Endometrial microvascular endothelial cells (primary cell): ENCODE measurements around the gene NOTCH4. TPM values are rescaled to one million over a fixed set of nuclear protein-coding genes. Genes with fewer than 3 reads are reported as not detected.

Experiments used
- in situ Hi-C: cut with HindIII; loops from 2 replicates; pipeline ENCODE4 v1.10.0; 2017; ENCODE audit warnings: low sequenced_read_pairs, low pct_unique_long_range_greater_than_20kb; ENCODE audit errors: inconsistent ontology term
- total RNA-seq: library from RNA; depleted of rRNA; stranded (reverse); fragments of >200 nt; gene quantifications from one replicate; pipeline ENCODE4 v1.2.3, GENCODE V29; 2015; ENCODE audit errors: inconsistent ontology term

The NOTCH4 gene
- total RNA-seq, 1 donor from 2014 or later: 101 TPM

GRCh38 chr6:32173051-32173727 is 50.7 kb downstream of the NOTCH4 start:
- in situ Hi-C loops: no loop called here

DNA sequence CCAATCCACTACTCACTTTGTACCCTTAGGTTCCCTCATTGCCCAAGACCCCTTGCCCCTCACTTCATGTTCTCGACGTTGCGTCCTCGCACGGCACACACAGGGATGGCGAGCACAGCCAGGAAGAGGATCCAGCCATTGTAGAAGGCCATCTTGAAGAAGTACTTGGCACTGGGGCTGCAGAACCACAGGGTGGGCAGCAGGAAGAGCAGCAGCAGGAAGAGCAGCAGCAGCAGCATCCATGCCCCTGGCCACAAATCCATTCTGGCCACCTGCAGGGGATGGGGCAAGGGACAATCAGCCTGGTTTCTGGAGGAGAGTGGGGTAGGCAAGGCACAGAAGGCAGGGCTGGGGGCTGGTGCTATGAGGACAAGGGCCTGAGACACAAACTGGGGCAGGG is 52.6 kb downstream of the NOTCH4 start:
- in situ Hi-C loops: no loop called here

GRCh38 chr6:32170294-32170693 is 53.6 kb downstream of the NOTCH4 start:
- in situ Hi-C loops: no loop called here

GRCh38 chr6:32168807-32169591 is 54.9 kb downstream of the NOTCH4 start:
- in situ Hi-C loops: no loop called here

DNA sequence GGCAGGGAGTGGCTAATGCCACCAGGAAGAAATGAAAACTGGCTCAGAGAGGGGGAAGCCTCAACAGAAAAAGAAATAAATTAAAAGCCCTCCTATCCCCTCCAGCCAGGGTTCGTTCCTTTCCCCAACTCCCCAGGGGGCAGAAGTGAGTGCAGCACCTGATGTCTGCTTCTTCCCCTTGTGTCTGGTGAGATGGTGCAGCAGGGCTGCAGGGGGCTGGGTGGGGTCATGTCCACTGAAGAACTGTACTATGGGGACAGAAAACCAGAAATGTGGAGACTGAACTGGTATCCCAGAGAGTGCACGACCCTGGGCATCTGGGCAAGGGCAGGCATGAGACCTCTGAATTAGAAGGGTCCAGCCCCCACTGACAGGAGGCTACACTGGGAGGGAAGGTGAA is 55.5 kb downstream of the NOTCH4 start:
- in situ Hi-C loops: no loop called here

DNA sequence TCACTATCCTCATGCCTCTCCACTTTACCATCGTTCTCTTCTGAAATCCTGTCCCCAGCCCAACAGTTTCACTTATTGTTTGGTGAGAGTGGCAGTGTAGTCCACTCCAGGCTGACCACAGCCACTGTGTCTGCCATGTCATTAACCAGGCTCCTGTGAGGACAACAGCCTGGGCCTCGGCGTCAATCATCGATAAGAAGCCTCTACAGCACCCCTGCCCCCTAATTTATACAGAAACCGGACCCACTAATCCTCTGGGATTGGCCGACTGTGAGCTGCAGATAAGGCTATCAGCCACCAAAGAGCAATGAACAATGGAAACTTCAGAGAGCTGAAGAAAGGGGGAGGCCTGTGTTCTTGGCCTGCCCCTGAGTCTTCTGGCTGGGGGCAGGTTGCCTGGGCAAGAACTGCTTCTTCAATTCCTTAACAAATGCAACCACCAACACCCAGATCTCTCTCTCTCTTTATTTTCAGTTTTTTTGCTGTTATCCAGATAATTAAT is 56.1 kb downstream of the NOTCH4 start:
- in situ Hi-C loops: no loop called here

- in situ Hi-C loops: no loop called here
Measured at GRCh38 chr6:32167154-32167760, 56.6 kb downstream of the NOTCH4 start.

DNA sequence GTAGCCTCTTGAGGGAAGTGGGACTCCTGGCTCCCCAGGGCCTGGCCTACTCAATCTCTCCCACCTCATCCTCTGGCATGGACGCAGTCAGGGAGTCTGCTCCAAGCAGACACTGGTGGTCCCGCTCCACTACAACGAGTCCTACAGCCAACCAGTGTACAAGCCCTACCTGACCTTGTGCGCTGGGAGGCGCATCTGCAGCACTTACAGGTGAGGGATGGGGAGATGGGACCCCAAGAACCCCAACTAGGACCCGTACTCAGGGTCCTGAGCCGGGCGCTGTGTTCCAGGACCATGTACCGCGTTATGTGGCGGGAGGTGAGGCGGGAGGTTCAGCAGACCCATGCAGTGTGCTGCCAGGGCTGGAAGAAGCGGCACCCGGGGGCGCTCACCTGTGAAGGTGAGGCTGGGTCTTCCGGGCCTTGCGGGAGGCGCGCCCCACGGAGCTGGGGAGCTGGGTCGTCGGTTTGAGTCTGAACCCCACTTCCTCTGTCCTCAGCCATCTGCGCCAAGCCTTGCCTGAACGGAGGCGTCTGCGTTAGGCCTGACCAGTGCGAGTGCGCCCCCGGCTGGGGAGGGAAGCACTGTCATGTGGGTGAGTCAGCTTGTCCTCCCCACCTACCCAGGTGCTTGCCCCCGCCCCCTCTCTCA is 57.3 kb downstream of the NOTCH4 start:
- in situ Hi-C loops: no loop called here

- in situ Hi-C loops: no loop called here
Measured at GRCh38 chr6:32164295-32164694, 59.6 kb downstream of the NOTCH4 start, which contains the start of gene EGFL8. EGFL8 (plus strand) TSS chr6:32164595; CDS start chr6:32166166, 1,571 bp downstream.

DNA sequence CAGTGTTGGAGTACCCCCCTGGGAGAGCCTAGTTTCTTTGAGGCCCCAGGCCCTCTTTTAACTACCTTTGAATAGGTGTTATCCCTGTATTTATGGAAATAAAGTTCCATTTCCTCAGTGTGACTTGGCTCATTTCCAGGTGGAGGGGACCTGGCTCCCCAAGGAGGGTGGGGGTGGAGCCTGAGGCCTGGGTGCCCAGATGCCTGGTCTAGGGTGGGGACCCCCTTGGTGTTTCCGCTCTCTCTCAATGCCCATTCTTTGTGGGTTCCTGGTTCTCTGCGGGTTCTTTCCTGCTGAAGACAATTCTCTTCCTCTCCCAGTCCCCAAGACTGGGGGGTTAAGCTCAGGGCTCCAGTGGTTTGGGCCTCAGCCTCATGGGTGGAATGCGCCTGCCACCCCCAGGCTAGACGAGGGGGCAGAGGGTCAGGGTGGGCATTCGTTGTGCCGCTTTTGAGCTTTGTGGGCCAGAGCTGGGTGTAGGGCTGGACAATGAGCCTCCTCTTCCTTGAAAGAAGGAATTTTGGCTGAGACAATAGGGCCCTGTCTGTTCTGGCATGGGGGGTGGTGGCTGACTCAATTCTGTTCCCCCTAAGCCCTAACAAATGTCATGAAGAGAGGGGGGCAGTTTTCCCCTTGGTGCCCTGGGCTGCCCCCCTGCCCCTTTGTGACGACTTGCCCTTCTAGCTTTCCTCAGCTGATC is 60.2 kb downstream of the NOTCH4 start:
- in situ Hi-C loops: no loop called here

- in situ Hi-C loops: no loop called here
Measured at GRCh38 chr6:32158052-32158451, 65.8 kb downstream of the NOTCH4 start.

GRCh38 chr6:32156891-32157290 is 67.0 kb downstream of the NOTCH4 start:
- in situ Hi-C loops: no loop called here

DNA sequence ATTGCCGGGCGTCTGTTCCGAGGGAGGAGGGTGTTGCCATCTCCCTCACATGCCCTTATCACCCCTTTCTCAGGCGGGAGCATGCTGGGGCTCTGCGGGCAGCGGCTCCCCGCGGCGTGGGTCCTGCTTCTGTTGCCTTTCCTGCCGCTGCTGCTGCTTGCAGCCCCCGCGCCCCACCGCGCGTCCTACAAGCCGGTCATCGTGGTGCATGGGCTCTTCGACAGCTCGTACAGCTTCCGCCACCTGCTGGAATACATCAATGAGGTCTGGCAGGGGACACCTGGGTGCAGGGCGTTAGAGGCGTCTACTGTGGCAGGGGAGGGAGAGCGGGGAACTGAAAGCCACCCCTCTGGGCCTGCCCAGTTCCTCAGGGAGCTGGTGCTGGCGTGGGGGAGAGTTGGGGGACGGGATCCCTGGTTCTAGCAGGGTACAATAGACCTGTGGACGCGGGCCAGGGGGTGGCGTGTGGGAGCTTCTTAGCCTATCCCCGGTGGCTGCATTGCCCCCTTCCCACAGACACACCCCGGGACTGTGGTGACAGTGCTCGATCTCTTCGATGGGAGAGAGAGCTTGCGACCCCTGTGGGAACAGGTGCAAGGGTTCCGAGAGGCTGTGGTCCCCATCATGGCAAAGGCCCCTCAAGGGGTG is 69.2 kb downstream of the NOTCH4 start:
- in situ Hi-C loops: no loop called here

- in situ Hi-C loops: no loop called here
Measured at GRCh38 chr6:32153564-32154513, 70.0 kb downstream of the NOTCH4 start, which contains the start of gene PPT2. PPT2 (plus strand) TSS chr6:32154141; CDS start chr6:32154595, 454 bp downstream.

- in situ Hi-C loops: no loop called here
Measured at GRCh38 chr6:32152769-32153563, 70.9 kb downstream of the NOTCH4 start.
